Mesendoderm (in vitro differentiated cells): ENCODE data around the gene USP22.

Experiments used
- DNase-seq: peaks from one replicate; pipeline ENCODE4 v3.0.0; 2013
- H2AK5ac ChIP-seq: 2 replicates; pipeline ENCODE4 v1.6.1; 2013; ENCODE audit warnings: low read length, inconsistent platforms
- H2BK120ac ChIP-seq: 2 replicates; pipeline ENCODE4 v1.6.1; 2013; ENCODE audit warnings: low read depth, mild to moderate bottlenecking, low read length, moderate library complexity, mixed read lengths
- H2BK15ac ChIP-seq: replicated peaks from 2 replicates; pipeline ENCODE4 v1.6.1; 2013; ENCODE audit warnings: low read depth, mild to moderate bottlenecking, moderate library complexity
- H2BK5ac ChIP-seq: 2 replicates; pipeline ENCODE4 v1.6.1; 2013; ENCODE audit warnings: low read length, inconsistent platforms
- H3K18ac ChIP-seq: 2 replicates; pipeline ENCODE4 v1.6.1; 2013; ENCODE audit warnings: mild to moderate bottlenecking, low read length, mixed read lengths
- H3K23ac ChIP-seq: one replicate; pipeline ENCODE4 v1.6.1; 2013; ENCODE audit warnings: low read length
- H3K27ac ChIP-seq: 2 replicates; pipeline ENCODE4 v1.5.1; 2013; ENCODE audit warnings: low read depth, mild to moderate bottlenecking, inconsistent platforms, low read length, moderate library complexity
- H3K27me3 ChIP-seq: 2 replicates; pipeline ENCODE4 v1.6.1; 2013; ENCODE audit warnings: low read length, control low read depth, mild to moderate bottlenecking, inconsistent platforms; ENCODE audit not compliant: insufficient read depth, poor library complexity
- H3K36me3 ChIP-seq: 2 replicates; pipeline ENCODE4 v1.6.1; 2013; ENCODE audit warnings: low read length, inconsistent platforms; ENCODE audit not compliant: control insufficient read depth, insufficient read depth
- H3K4ac ChIP-seq: one replicate; pipeline ENCODE4 v1.6.1; 2013; ENCODE audit warnings: low read depth, mild to moderate bottlenecking, low read length, moderate library complexity
- H3K4me1 ChIP-seq: 2 replicates; pipeline ENCODE4 v1.6.1; 2013; ENCODE audit warnings: low read depth, low read length, inconsistent platforms; ENCODE audit not compliant: control insufficient read depth
- H3K4me2 ChIP-seq: 2 replicates; pipeline ENCODE4 v1.6.1; 2013; ENCODE audit warnings: low read length
- H3K4me3 ChIP-seq: 2 replicates; pipeline ENCODE4 v1.5.1; 2013; ENCODE audit warnings: mild to moderate bottlenecking, low read length
- H3K56ac ChIP-seq: one replicate; pipeline ENCODE4 v1.6.1; 2013; ENCODE audit warnings: low read length
- H3K79me1 ChIP-seq: 2 replicates; pipeline ENCODE4 v1.6.1; 2013; ENCODE audit warnings: low read length, inconsistent platforms
- H3K79me2 ChIP-seq: 2 replicates; pipeline ENCODE4 v1.6.1; 2013; ENCODE audit warnings: mild to moderate bottlenecking, low read length; ENCODE audit not compliant: control insufficient read depth, insufficient read depth
- H3K9ac ChIP-seq: 2 replicates; pipeline ENCODE4 v1.6.1; 2013; ENCODE audit warnings: low read length, inconsistent platforms
- H4K5ac ChIP-seq: one replicate; pipeline ENCODE4 v1.6.1; 2013; ENCODE audit warnings: low read length
- H4K8ac ChIP-seq: one replicate; pipeline ENCODE4 v1.6.1; 2013; ENCODE audit warnings: low read depth, mild to moderate bottlenecking, control low read depth, low read length, moderate library complexity
- WGBS: extraction: QIAGEN DNeasy Blood & Tissue Kit; methylation state at CpG from one replicate; pipeline ENCODE4 v1.1.7; 2013; ENCODE audit warnings: low lambda C conversion rate, missing lambda C conversion rate; ENCODE audit not compliant: insufficient coverage; ENCODE audit errors: extremely low coverage; 5-methylcytosine and 5-hydroxymethylcytosine counted together

USP22 gene

DNA sequence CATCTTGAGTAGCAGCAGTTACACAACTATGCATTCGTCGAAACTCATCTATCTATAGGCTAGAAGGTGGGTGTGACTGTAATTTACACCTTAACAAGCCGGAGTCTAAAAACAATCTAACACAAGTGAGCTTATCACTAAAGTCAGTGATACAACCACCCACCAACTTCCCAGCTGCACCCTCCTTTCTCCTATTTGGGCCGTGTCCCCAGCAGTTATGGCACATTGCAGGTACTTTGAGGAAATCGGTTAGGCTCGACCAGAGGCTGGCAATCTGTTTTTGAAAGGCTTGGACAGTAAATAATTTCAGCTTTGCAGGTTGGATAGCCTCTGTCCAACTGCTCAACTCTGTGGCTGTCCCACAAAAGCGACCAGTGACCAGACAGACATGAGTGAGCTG is 26.0 kb downstream of the USP22 start:
- no peak for DNase-seq
- Histone ChIP-seq H3K27ac (no peak overlapping the region), H3K23ac (no peak overlapping the region), H2AK5ac (no peak overlapping the region), H3K27me3 (no peaks in the 10 kb centered on the region), H4K8ac (no peak overlapping the region), H3K18ac (no peak overlapping the region), H4K5ac (no peak overlapping the region), H3K4me1 (no peaks in the 10 kb centered on the region), H3K79me2 (peaks cover 94% of the 10 kb centered on the region), H2BK120ac (no peak overlapping the region), H3K79me1 (peaks cover 48% of the 10 kb centered on the region), H3K56ac (no peak overlapping the region), H3K9ac (no peak overlapping the region), H3K4me3 (no peak overlapping the region), H3K36me3 (peaks cover 76% of the 10 kb centered on the region), H3K4me2 (no peak overlapping the region), H3K4ac (no peak overlapping the region), H2BK15ac (no peak overlapping the region), H2BK5ac (no peak overlapping the region)
- WGBS, result no CpG with 5 or more reads among the region's 7 CpGs

DNA sequence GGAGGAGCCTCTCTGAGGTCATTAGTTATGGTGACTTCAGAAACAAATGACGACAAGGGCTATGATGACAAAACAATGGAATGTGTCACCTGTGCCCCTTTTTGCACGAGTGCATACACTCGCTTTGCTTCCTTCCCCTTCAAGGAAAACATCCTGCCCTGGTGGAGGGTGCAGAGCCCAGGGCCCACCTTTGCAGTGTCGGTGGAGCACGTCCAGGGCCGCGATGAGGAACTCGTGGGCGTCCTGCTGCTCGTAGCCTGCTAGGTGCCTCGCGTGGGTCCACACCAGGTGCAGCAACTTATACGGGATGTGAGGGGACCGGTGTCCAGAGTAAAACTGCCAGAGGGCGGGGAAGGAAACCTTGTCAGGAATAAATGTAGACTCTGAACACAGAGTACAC is 27.2 kb downstream of the USP22 start:
- Histone ChIP-seq H2BK15ac (no peak overlapping the region), H2BK5ac (no peak overlapping the region), H4K8ac (no peak overlapping the region), H3K79me1 (peaks cover 50% of the 10 kb centered on the region), H3K56ac (no peak overlapping the region), H2AK5ac (no peak overlapping the region), H3K4me3 (no peak overlapping the region), H3K36me3 (peaks cover 76% of the 10 kb centered on the region), H3K27ac (no peak overlapping the region), H4K5ac (no peak overlapping the region), H3K18ac (no peak overlapping the region), H3K4me1 (no peaks in the 10 kb centered on the region), H3K27me3 (no peaks in the 10 kb centered on the region), H3K79me2 (peaks cover 89% of the 10 kb centered on the region), H3K4me2 (no peak overlapping the region), H3K23ac (no peak overlapping the region), H3K4ac (no peak overlapping the region), H3K9ac (no peak overlapping the region), H2BK120ac (no peak overlapping the region)
- WGBS, result no CpG with 5 or more reads among the region's 15 CpGs
- DNase-seq, result no peak

DNA sequence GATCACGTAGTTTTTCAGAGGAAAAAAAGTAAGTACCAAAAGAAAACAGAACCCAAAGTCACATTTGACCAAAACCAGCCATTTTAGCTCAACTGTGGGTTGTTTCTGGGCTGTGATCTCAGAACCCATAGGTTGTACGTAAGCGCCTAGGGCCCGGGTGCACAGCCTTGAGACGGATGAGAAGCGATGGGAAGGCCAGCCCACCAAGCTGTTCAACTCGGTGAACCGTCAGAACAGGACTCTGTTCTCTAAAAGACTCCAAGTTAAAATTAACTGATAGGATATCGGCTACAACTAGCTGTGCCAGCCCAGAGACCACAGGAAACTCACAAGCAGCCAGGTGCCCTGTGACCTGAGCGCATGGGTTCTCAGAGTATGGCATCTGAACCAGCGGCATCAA is 28.3 kb downstream of the USP22 start:
- Histone ChIP-seq H3K27ac (no peak overlapping the region), H3K79me1 (peaks cover 46% of the 10 kb centered on the region), H3K56ac (no peak overlapping the region), H2BK15ac (no peak overlapping the region), H4K8ac (no peak overlapping the region), H4K5ac (no peak overlapping the region), H3K9ac (no peak overlapping the region), H3K79me2 (peaks cover 79% of the 10 kb centered on the region), H3K18ac (no peak overlapping the region), H2BK120ac (no peak overlapping the region), H3K4ac (no peak overlapping the region), H2BK5ac (no peak overlapping the region), H3K23ac (no peak overlapping the region), H3K4me3 (no peak overlapping the region), H3K4me1 (no peaks in the 10 kb centered on the region), H3K4me2 (no peak overlapping the region), H3K27me3 (no peaks in the 10 kb centered on the region), H2AK5ac (no peak overlapping the region), H3K36me3 (peaks cover 71% of the 10 kb centered on the region)
- no CpG with 5 or more reads among the region's 11 CpGs for WGBS
- no peak for DNase-seq

DNA sequence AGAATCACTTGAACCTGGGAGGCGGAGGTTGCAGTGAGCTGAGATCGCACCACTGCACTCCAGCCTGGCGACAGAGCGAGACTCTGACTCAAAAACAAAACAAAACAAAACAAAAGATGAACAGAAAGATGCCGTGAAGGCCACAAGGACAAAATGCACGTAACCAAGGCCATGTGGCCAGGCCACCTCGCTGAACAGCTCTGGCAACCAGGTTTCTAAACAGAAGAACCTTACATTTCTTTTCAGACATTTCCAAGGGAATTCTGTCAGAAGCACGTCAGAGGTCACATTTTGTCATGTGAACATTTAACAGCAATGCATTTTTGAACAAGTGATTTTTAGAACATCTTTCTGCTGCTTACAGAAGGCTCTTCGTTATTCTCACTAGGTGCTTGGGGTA is 28.8 kb downstream of the USP22 start:
- H3K56ac ChIP-seq, result no peak overlapping the region
- H4K5ac ChIP-seq, result no peak overlapping the region
- no peak overlapping the region for H3K27ac ChIP-seq
- no peak overlapping the region for H2AK5ac ChIP-seq
- H3K4me2 ChIP-seq, result no peak overlapping the region
- H3K79me1 ChIP-seq, result peaks cover 41% of the 10 kb centered on the region
- no peak overlapping the region for H4K8ac ChIP-seq
- no peaks in the 10 kb centered on the region for H3K27me3 ChIP-seq
- H3K79me2 ChIP-seq, result peaks cover 74% of the 10 kb centered on the region
- no peak overlapping the region for H2BK5ac ChIP-seq
- H3K4ac ChIP-seq, result no peak overlapping the region
- H2BK15ac ChIP-seq, result no peak overlapping the region
- no CpG with 5 or more reads among the region's 9 CpGs for WGBS
- no peak overlapping the region for H3K4me3 ChIP-seq
- no peak for DNase-seq
- H3K23ac ChIP-seq, result no peak overlapping the region
- H3K36me3 ChIP-seq, result peaks cover 70% of the 10 kb centered on the region
- H3K9ac ChIP-seq, result no peak overlapping the region
- no peak overlapping the region for H2BK120ac ChIP-seq
- no peaks in the 10 kb centered on the region for H3K4me1 ChIP-seq
- no peak overlapping the region for H3K18ac ChIP-seq

DNA sequence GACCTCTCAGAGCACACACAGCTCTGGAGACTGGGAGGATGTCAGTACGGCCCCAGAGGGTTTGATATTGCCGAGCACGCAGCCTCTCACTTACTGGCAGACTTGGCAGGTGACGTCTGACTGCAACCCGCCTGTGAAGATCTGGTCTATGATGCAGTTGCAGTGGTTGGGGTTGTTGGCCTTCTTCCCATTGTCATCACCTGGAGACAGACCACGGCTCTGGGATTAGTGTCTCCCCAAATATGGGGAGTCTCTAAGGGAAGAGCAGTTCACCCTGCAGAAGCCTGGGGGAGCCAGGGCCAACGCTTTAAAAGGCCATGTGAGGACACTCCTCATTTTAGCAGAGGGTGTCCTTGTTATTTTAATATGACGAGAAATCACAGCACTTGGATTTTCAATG is 30.1 kb downstream of the USP22 start:
- H4K5ac ChIP-seq, result no peak overlapping the region
- peaks cover 67% of the 10 kb centered on the region for H3K36me3 ChIP-seq
- WGBS, result no CpG with 5 or more reads among the region's 8 CpGs

More for the DNA sequence above, 30.1 kb downstream of the USP22 start:
- Histone ChIP-seq H3K4me2 (no peak overlapping the region), H3K79me1 (peaks cover 42% of the 10 kb centered on the region), H4K8ac (no peak overlapping the region), H3K4me1 (no peaks in the 10 kb centered on the region), H2AK5ac (no peak overlapping the region), H3K79me2 (peaks cover 64% of the 10 kb centered on the region), H3K9ac (no peak overlapping the region), H3K27ac (no peak overlapping the region), H3K4me3 (no peak overlapping the region), H3K56ac (no peak overlapping the region), H3K23ac (no peak overlapping the region), H3K27me3 (no peaks in the 10 kb centered on the region), H3K4ac (no peak overlapping the region), H3K18ac (no peak overlapping the region), H2BK15ac (no peak overlapping the region), H2BK5ac (no peak overlapping the region), H2BK120ac (no peak overlapping the region)
- no peak for DNase-seq
